Gastroesophageal sphincter (tissue), 4 donors: ENCODE results near the gene LIMA1. TPM values are rescaled to one million over a fixed set of nuclear protein-coding genes. Genes with fewer than 3 reads are reported as not detected.
"Not testable (repeated sequence)": the region's sequence is repeated elsewhere in the genome, so short reads cannot be mapped to it uniquely, and the experiment has no call there.

Experiments
- ATAC-seq: fragments of 150-250 bp; one replicate; pipeline ENCODE4 v1.9.1; 2016; ENCODE audit warnings: mild to moderate bottlenecking, moderate library complexity
- H3K27ac ChIP-seq, 4 donors: fragments of 200-600 bp; sonication (generic) in 3 of 4; 1 replicate in 3 of 4; 2 replicates in 1 of 4; pipeline ENCODE4 v1.5.1; 2016 to 2019
- H3K27me3 ChIP-seq: fragments of 200-600 bp; sonication (generic); one replicate; pipeline ENCODE4 v1.5.1; 2019
- H3K36me3 ChIP-seq, 2 donors: fragments of 200-600 bp; sonication (generic); one replicate each; pipeline ENCODE4 v1.5.1; 2019; ENCODE audit warnings: control low read depth in 1 of 2
- H3K4me1 ChIP-seq, 3 donors: fragments of 200-600 bp; sonication (generic); 1 replicate in 2 of 3; 2 replicates in 1 of 3; pipeline ENCODE4 v1.5.1; 2016 to 2019; ENCODE audit warnings: control low read depth in 2 of 3
- H3K4me3 ChIP-seq, 2 donors: fragments of 200-600 bp; sonication (generic); one replicate each; pipeline ENCODE4 v1.5.1; 2019; ENCODE audit warnings: mild to moderate bottlenecking in 1 of 2, moderate library complexity in 1 of 2
- H3K9me3 ChIP-seq, 3 donors: fragments of 200-600 bp; sonication (generic); one replicate each; pipeline ENCODE4 v1.5.1; 2017 to 2019; ENCODE audit warnings: control low read depth in 2 of 3
- EP300 ChIP-seq: sonication (generic); formaldehyde crosslinking; IDR thresholded peaks from one replicate; pipeline ENCODE4 v1.6.1; 2017; ENCODE audit warnings: antibody characterized with exemption, mild to moderate bottlenecking
- POLR2A ChIP-seq, 2 donors: fragments of 450-650 bp; IDR thresholded peaks; one replicate each; pipeline ENCODE4 v1.6.1; 2017; ENCODE audit warnings: antibody characterized with exemption in 2 of 2, mild to moderate bottlenecking in 2 of 2, moderate library complexity in 1 of 2
- POLR2AphosphoS5 ChIP-seq: sonication (generic); formaldehyde crosslinking; IDR thresholded peaks from one replicate; pipeline ENCODE4 v1.6.1; 2017; ENCODE audit warnings: antibody characterized with exemption
- WGBS, 2 donors: methylation state at CpG; one replicate each; pipeline ENCODE4 v1.1.5; 2018; ENCODE audit warnings: low coverage in 1 of 2; 5-methylcytosine and 5-hydroxymethylcytosine counted together
- total RNA-seq, 4 donors: library from RNA; depleted of rRNA; stranded (reverse); fragments of >200 nt; gene quantifications; one replicate each; pipeline ENCODE4 v1.1.0, GENCODE V29; 2016
- TF ChIP-seq, protein P1 (sequence below), 4 experiments: fragments of 200-600 bp in 2 of 4; fragments of 450-650 bp in 2 of 4; sonication (generic) in 1 of 4; IDR thresholded peaks; one replicate each; pipeline ENCODE4 v1.5.1; 2017 to 2019; ENCODE audit warnings: antibody characterized with exemption in 4 of 4, mild to moderate bottlenecking in 2 of 4, moderate library complexity in 2 of 4

LIMA1 gene
- total RNA-seq, 4 donors from 2014 or later = 27.6 to 91.3 (median 64.6) TPM

- no peak overlapping the region for H3K4me3 ChIP-seq
- 33 to 71% methylated on average over 1 of the region's 1 CpG for WGBS, 2 donors
- ATAC-seq = peak; percentile 62
- no peaks in the 10 kb centered on the region for H3K27me3 ChIP-seq
- no peak for TF ChIP-seq POLR2AphosphoS5
- TF ChIP-seq, protein P1, sequence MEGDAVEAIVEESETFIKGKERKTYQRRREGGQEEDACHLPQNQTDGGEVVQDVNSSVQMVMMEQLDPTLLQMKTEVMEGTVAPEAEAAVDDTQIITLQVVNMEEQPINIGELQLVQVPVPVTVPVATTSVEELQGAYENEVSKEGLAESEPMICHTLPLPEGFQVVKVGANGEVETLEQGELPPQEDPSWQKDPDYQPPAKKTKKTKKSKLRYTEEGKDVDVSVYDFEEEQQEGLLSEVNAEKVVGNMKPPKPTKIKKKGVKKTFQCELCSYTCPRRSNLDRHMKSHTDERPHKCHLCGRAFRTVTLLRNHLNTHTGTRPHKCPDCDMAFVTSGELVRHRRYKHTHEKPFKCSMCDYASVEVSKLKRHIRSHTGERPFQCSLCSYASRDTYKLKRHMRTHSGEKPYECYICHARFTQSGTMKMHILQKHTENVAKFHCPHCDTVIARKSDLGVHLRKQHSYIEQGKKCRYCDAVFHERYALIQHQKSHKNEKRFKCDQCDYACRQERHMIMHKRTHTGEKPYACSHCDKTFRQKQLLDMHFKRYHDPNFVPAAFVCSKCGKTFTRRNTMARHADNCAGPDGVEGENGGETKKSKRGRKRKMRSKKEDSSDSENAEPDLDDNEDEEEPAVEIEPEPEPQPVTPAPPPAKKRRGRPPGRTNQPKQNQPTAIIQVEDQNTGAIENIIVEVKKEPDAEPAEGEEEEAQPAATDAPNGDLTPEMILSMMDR (IDR thresholded peaks at IDR 0.05) = no peak
- no peak for TF ChIP-seq POLR2A (IDR thresholded peaks at IDR 0.05)
- no peak for TF ChIP-seq EP300
- peak overlapping the region in 2 of 4 donors; percentile 33 to 40 for H3K27ac ChIP-seq
- H3K9me3 ChIP-seq = no peaks in the 10 kb centered on the region
- no peaks in the 10 kb centered on the region for H3K36me3 ChIP-seq
- peaks cover 0 to 54% (median 3%) of the 10 kb centered on the region in 3 donors for H3K4me1 ChIP-seq
These were observed 7.8 kb downstream of the LIMA1 start for GRCh38 chr12:50275556-50275955.

DNA sequence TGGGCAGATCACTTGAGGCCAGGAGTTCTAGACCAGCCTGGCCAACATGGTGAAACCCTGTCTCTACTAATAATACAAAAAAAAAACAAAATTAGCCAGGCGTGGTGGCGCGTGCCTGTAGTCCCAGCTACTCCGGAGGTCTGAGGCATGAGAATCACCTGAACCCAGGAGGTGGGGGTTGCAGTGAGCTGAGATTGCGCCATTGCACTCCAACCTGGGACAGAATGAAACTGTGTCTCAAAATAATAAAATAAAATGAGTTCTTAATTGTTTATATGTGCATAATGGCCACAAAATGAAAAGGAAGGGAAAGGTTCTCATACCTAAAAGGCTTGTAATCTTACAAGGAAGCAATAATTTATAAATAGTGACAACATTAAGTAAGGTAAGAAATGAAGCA, 8.2 kb downstream of the LIMA1 start:
- peak overlapping the region in 3 of 4 donors; percentile 15 to 40 (median 33) for H3K27ac ChIP-seq
- H3K9me3 ChIP-seq, H3K36me3 ChIP-seq, H3K4me3 ChIP-seq, ATAC-seq, H3K27me3 ChIP-seq: not testable (repeated sequence)
- H3K4me1 ChIP-seq = peaks cover 0 to 54% (median 3%) of the 10 kb centered on the region in 3 donors
- WGBS, 2 donors = 87 to 92% methylated on average over 5 of the region's 5 CpGs

DNA sequence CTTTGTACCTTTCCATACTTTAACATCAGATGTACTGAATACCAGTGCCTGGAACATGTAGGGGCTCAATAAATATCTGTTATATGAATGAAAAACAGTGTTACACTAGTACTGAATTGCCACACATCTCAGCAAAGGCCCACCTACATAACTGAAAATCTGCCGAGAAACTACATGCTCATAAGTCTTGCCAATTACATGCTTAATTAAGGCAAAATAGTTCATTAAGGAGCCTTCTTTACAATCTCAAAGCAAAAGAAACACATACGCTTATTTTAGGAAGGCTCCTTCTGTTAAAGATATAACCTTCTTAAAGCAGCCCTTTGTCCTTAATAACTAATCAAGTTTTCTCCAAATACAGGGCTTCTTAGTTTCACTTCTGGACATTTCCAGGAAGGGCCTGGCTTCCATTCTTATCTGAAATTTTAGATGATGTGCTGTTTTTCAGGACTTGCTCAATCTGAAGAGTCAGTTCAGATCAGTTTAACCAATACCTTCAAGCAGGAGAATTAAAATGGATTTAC, 11.5 kb downstream of the LIMA1 start:
- peak; percentile 60 for ATAC-seq
- H3K27me3 ChIP-seq = no peaks in the 10 kb centered on the region
- H3K36me3 ChIP-seq = no peaks in the 10 kb centered on the region
- H3K27ac ChIP-seq = peak overlapping the region; percentile 70 to 79 (median 74)
- peak overlapping the region; percentile 20 to 29 for H3K4me3 ChIP-seq
- H3K9me3 ChIP-seq = no peaks in the 10 kb centered on the region
- TF ChIP-seq POLR2A (IDR thresholded peaks at IDR 0.05) (no peak), EP300 (no peak), POLR2AphosphoS5 (no peak)
- TF ChIP-seq, protein P1 (IDR thresholded peaks at IDR 0.05) = no peak
- peaks cover 0 to 47% (median 3%) of the 10 kb centered on the region in 3 donors for H3K4me1 ChIP-seq
- 18 to 51% methylated on average over 2 of the region's 2 CpGs for WGBS, 2 donors

GRCh38 chr12:50268482-50268881, 14.8 kb downstream of the LIMA1 start:
- no peak overlapping the region for H3K4me3 ChIP-seq
- H3K9me3 ChIP-seq = no peaks in the 10 kb centered on the region
- no peak for ATAC-seq
- TF ChIP-seq POLR2AphosphoS5 (no peak), EP300 (no peak), POLR2A (IDR thresholded peaks at IDR 0.05) (no peak)
- TF ChIP-seq, protein P1 (IDR thresholded peaks at IDR 0.05) = no peak
- no peaks in the 10 kb centered on the region for H3K27me3 ChIP-seq
- H3K4me1 ChIP-seq = peaks cover 0 to 23% (median 3%) of the 10 kb centered on the region in 3 donors
- H3K27ac ChIP-seq = no peak overlapping the region
- 83 to 94% methylated on average over 2 of the region's 2 CpGs for WGBS, 2 donors
- H3K36me3 ChIP-seq = no peaks in the 10 kb centered on the region

GRCh38 chr12:50265770-50266524, 17.4 kb downstream of the LIMA1 start:
- Histone ChIP-seq H3K4me1 (peaks cover 0 to 2% (median 0%) of the 10 kb centered on the region in 3 donors), H3K36me3 (no peaks in the 10 kb centered on the region), H3K9me3 (no peaks in the 10 kb centered on the region), H3K4me3 (no peak overlapping the region), H3K27ac (no peak overlapping the region), H3K27me3 (no peaks in the 10 kb centered on the region)
- ATAC-seq = no peak
- WGBS, 2 donors = 83% methylated on average over 1 of the region's 1 CpG; no CpG with 5 or more reads in 1 of the 2 donors
- TF ChIP-seq POLR2A (IDR thresholded peaks at IDR 0.05) = no peak
- TF ChIP-seq POLR2AphosphoS5 = no peak
- TF ChIP-seq, protein P1 (IDR thresholded peaks at IDR 0.05) = no peak
- no peak for TF ChIP-seq EP300
